K562 (cell line): Measurements from ENCODE around the gene KCTD6. TPM values are rescaled to one million over a fixed set of nuclear protein-coding genes. Genes with fewer than 3 reads are reported as not detected.

Experiments used
- ATAC-seq: fragments of 200-7000 bp; cut with Tn5 transposase; 3 replicates; pipeline ENCODE4 v1.9.1; 2020; ENCODE audit warnings: moderate library complexity
- BruUV-seq: library from RNA; stranded (reverse); fragments of 400-500 nt; replicated peaks from 2 replicates; lab custom pipeline; 2021; lab: Mats Ljungman, UMichigan
- CTCF ChIA-PET: fragments of 300-600 bp; formaldehyde crosslinking; extraction: SDS; loops from one replicate; lab custom pipeline; 2021; ENCODE audit warnings: low intra/inter-chr PET ratio; lab: Yijun Ruan, JAX
- POLR2A ChIA-PET: fragments of 300-600, 350-650 bp; sonication (Branson Sonifier 250); formaldehyde crosslinking; extraction: SDS; loops from one replicate; lab custom pipeline; 2021; ENCODE audit warnings: antibody characterized with exemption, inconsistent platforms; lab: Yijun Ruan, JAX
- DNase-seq, 4 experiments: peaks; one replicate each; pipeline versions ENCODE4 v3.0.0 to v3.0.0-alpha.2; 2011 to 2018; ENCODE audit warnings: low spot score in 3 of 4, mixed read lengths in 3 of 4; ENCODE audit errors: extremely low read depth in 1 of 4
- FAIRE-seq: peaks from 2 replicates; lab custom pipeline; 2011; peaks lifted over from hg19 to GRCh38; lab: Jason Lieb, UNC
- H2AFZ ChIP-seq: 2 replicates; pipeline ENCODE4 v1.6.0; 2011; ENCODE audit warnings: low read depth, low read length, control low read depth, inconsistent platforms
- H3K27ac ChIP-seq: fragments of 200-600 bp; 3 replicates; pipeline ENCODE4 v1.8.0; 2011; ENCODE audit warnings: low read depth, mild to moderate bottlenecking, control low read depth, inconsistent platforms, low read length, moderate library complexity, mixed read lengths; ENCODE audit errors: extremely low read depth
- H3K27me3 ChIP-seq, 2 experiments: fragments of 300-600 bp in 1 of 2; 2 replicates in 1 of 2; 3 replicates in 1 of 2; pipeline versions ENCODE4 v1.6.0 to v1.8.0; 2011; ENCODE audit warnings: inconsistent platforms in 2 of 2, low read length in 2 of 2, mild to moderate bottlenecking in 1 of 2, mixed read lengths in 1 of 2, moderate library complexity in 1 of 2; ENCODE audit not compliant: control insufficient read depth in 2 of 2, insufficient read depth in 2 of 2
- H3K36me3 ChIP-seq: fragments of 300-600 bp; 3 replicates; pipeline ENCODE4 v1.8.0; 2011; ENCODE audit warnings: mild to moderate bottlenecking, low read length, inconsistent platforms; ENCODE audit not compliant: control insufficient read depth, insufficient read depth
- H3K4me1 ChIP-seq, 2 experiments: fragments of 200-600 bp in 1 of 2; replicated peaks in 1 of 2; 2 replicates in 1 of 2; 3 replicates in 1 of 2; pipeline versions ENCODE4 v1.5.1 to v1.8.0; 2011; ENCODE audit warnings: inconsistent platforms in 2 of 2, low read length in 2 of 2, mild to moderate bottlenecking in 1 of 2, mixed read lengths in 1 of 2, moderate library complexity in 1 of 2; ENCODE audit not compliant: control insufficient read depth in 2 of 2, insufficient read depth in 2 of 2
- H3K4me2 ChIP-seq: 2 replicates; pipeline ENCODE4 v1.6.1; 2011; ENCODE audit warnings: low read length, control low read depth, inconsistent platforms, mixed read lengths; ENCODE audit not compliant: insufficient read depth
- H3K4me3 ChIP-seq: fragments of 200-600 bp; sonication (generic), shearing (Covaris generic); 2 replicates; pipeline ENCODE4 v1.5.1; 2016; ENCODE audit warnings: control low read depth, inconsistent platforms
- H3K79me2 ChIP-seq: fragments of 200-600 bp; 3 replicates; pipeline ENCODE4 v1.8.0; 2011; ENCODE audit warnings: low read length, inconsistent platforms; ENCODE audit not compliant: control insufficient read depth, insufficient read depth
- H3K9ac ChIP-seq, 2 experiments: 2 replicates each; pipeline versions ENCODE4 v1.6.0 to v1.6.1; 2011; ENCODE audit warnings: low read depth in 2 of 2, low read length in 2 of 2, control low read depth in 1 of 2, inconsistent platforms in 1 of 2, mild to moderate bottlenecking in 1 of 2, mixed read lengths in 1 of 2; ENCODE audit not compliant: insufficient read depth in 1 of 2
- H3K9me1 ChIP-seq: one replicate; pipeline ENCODE4 v1.6.0; 2011; ENCODE audit warnings: inconsistent platforms, mild to moderate bottlenecking, low read length, moderate library complexity; ENCODE audit not compliant: control insufficient read depth, insufficient read depth
- H3K9me3 ChIP-seq: replicated peaks from 2 replicates; pipeline ENCODE4 v1.5.1; 2011; ENCODE audit warnings: low read depth, low read length, inconsistent platforms; ENCODE audit not compliant: control insufficient read depth, insufficient read depth
- H4K20me1 ChIP-seq: replicated peaks from 2 replicates; pipeline ENCODE4 v1.6.1; 2011; ENCODE audit warnings: low read length, inconsistent platforms, mixed read lengths; ENCODE audit not compliant: control insufficient read depth, insufficient read depth
- ARID1B ChIP-seq: fragments of 450-650 bp; IDR thresholded peaks from 2 replicates; pipeline ENCODE4 v1.6.1; 2016; ENCODE audit warnings: antibody characterized with exemption, mild to moderate bottlenecking, inconsistent platforms
- DPF2 ChIP-seq: fragments of 450-650 bp; IDR thresholded peaks from 2 replicates; pipeline ENCODE4 v1.6.1; 2016
- HIVEP1 ChIP-seq: fragments of 250-450 bp; sonication (Bioruptor Pico); IDR thresholded peaks from 2 replicates; pipeline ENCODE4 v1.4.0; 2020; ENCODE audit warnings: mild to moderate bottlenecking
- JUND ChIP-seq, 2 experiments: IDR thresholded peaks; 2 replicates in 1 of 2; 3 replicates in 1 of 2; pipeline ENCODE4 v1.6.1; 2011; ENCODE audit warnings: borderline replicate concordance in 2 of 2, low read depth in 2 of 2, low read length in 2 of 2, improper control_type of control experiment in 1 of 2, missing biosample characterization in 1 of 2, missing genetic modification characterization in 1 of 2, missing genetic modification reagents in 1 of 2
- KDM2B ChIP-seq: fragments of 250-450 bp; sonication (Bioruptor Pico); IDR thresholded peaks from 2 replicates; pipeline ENCODE4 v1.8.0; 2021; ENCODE audit warnings: mild to moderate bottlenecking, moderate library complexity
- L3MBTL2 ChIP-seq: fragments of 450-650 bp; IDR thresholded peaks from 2 replicates; pipeline ENCODE4 v1.6.1; 2016; ENCODE audit warnings: mild to moderate bottlenecking, moderate library complexity
- NFE2 ChIP-seq: IDR thresholded peaks from 2 replicates; pipeline ENCODE4 v1.6.1; 2014; ENCODE audit warnings: antibody characterized with exemption, low read depth
- NFRKB ChIP-seq: fragments of 450-650 bp; IDR thresholded peaks from 2 replicates; pipeline ENCODE4 v1.6.1; 2016; ENCODE audit warnings: low read depth
- SAP30 ChIP-seq: fragments of 200-600 bp; sonication (generic); IDR thresholded peaks from 2 replicates; pipeline ENCODE4 v1.6.1; 2012; ENCODE audit warnings: borderline replicate concordance, low read depth, mild to moderate bottlenecking, moderate library complexity, low read length, control low read depth, inconsistent platforms; ENCODE audit not compliant: insufficient read depth, poor library complexity, severe bottlenecking
- TRIM24 ChIP-seq, 2 experiments: fragments of 450-650 bp; IDR thresholded peaks; 2 replicates each; pipeline ENCODE4 v1.6.1; 2016
- ZNF175 ChIP-seq: fragments of 200-800 bp; sonication (Bioruptor generic); IDR thresholded peaks from 2 replicates; pipeline ENCODE4 v1.6.1; 2016; ENCODE audit warnings: low read depth, mild to moderate bottlenecking, missing genetic modification characterization, missing compliant biosample characterization
- ZNF316 ChIP-seq: fragments of 450-650 bp; IDR thresholded peaks from 2 replicates; pipeline ENCODE4 v1.6.1; 2016
- ZNF717 ChIP-seq: fragments of 250-450 bp; sonication (Bioruptor Pico); IDR thresholded peaks from 2 replicates; pipeline ENCODE4 v1.5.0; 2021
- WGBS: fragments of 100-300 bp; shearing (Covaris generic); methylation state at CpG from one replicate; pipeline ENCODE4 v1.1.6; 2016; ENCODE audit warnings: low coverage, mixed read lengths; ENCODE audit not compliant: insufficient coverage; ENCODE audit errors: missing lambda C conversion rate; 5-methylcytosine and 5-hydroxymethylcytosine counted together
- in situ Hi-C: fragments of 300-500 bp; cut with MboI; formaldehyde crosslinking; loops from 4 replicates; pipeline ENCODE4 v1.15.0; 2018; ENCODE audit warnings: inconsistent platforms, mixed read lengths
- intact Hi-C: fragments of 100-400 bp; cut with micrococcal nuclease; formaldehyde crosslinking; loops from 2 replicates; pipeline ENCODE4 v1.14.2; 2022
- polyA plus RNA-seq, 8 experiments: library from polyadenylated mRNA; depleted of rRNA in 4 of 8; stranded (reverse) in 5 of 8; unstranded in 3 of 8; fragments of >200 nt; fragmentation: Nextera tagmentation in 2 of 8; fragmentation: Illumina TruSeq in 1 of 8; extraction: Ambion mirVana in 2 of 8; extraction: Trizol in 1 of 8; gene quantifications; 2 replicates each; pipeline versions ENCODE4 v1.2.1 to v1.2.3, GENCODE V29; 2011 to 2014; ENCODE audit warnings: inconsistent platforms in 1 of 8, missing spikeins in 1 of 8
- total RNA-seq, 7 experiments: library from RNA; depleted of rRNA in 6 of 7; stranded (reverse); fragments of >200 nt in 6 of 7; fragmentation: Illumina TruSeq in 2 of 7; extraction: Trizol in 2 of 7; gene quantifications; 2 replicates each; pipeline versions ENCODE4 v1.2.1 to v1.2.3, GENCODE V29; 2011 to 2021; ENCODE audit warnings: low replicate concordance in 1 of 7
- TF ChIP-seq, protein P1 (sequence below): sonication (generic); formaldehyde crosslinking; IDR thresholded peaks from 2 replicates; pipeline ENCODE4 v1.9.0; 2022; ENCODE audit warnings: mild to moderate bottlenecking, missing genetic modification reagents
- TF ChIP-seq, protein P2 (sequence below): fragments of 450-650 bp; IDR thresholded peaks from 2 replicates; pipeline ENCODE4 v1.6.1; 2017; ENCODE audit warnings: antibody characterized with exemption, mild to moderate bottlenecking
- TF ChIP-seq, protein P3 (sequence below), 2 experiments: fragments of 450-650 bp in 1 of 2; sonication (generic) in 1 of 2; formaldehyde crosslinking in 1 of 2; IDR thresholded peaks in 1 of 2; conservative IDR thresholded peaks in 1 of 2; 2 replicates each; pipeline versions ENCODE4 v1.6.1 to v1.8.1; 2016 to 2023; ENCODE audit warnings: mild to moderate bottlenecking in 2 of 2, moderate library complexity in 2 of 2, inconsistent platforms in 1 of 2, missing genetic modification reagents in 1 of 2

KCTD6 gene
- total and polyA plus RNA-seq, 9 of the 15 experiments (the other 6 are each of a cell fraction or from before 2014, with no cell fraction given): 2.1 to 5.9 (median 4.5) TPM

DNA sequence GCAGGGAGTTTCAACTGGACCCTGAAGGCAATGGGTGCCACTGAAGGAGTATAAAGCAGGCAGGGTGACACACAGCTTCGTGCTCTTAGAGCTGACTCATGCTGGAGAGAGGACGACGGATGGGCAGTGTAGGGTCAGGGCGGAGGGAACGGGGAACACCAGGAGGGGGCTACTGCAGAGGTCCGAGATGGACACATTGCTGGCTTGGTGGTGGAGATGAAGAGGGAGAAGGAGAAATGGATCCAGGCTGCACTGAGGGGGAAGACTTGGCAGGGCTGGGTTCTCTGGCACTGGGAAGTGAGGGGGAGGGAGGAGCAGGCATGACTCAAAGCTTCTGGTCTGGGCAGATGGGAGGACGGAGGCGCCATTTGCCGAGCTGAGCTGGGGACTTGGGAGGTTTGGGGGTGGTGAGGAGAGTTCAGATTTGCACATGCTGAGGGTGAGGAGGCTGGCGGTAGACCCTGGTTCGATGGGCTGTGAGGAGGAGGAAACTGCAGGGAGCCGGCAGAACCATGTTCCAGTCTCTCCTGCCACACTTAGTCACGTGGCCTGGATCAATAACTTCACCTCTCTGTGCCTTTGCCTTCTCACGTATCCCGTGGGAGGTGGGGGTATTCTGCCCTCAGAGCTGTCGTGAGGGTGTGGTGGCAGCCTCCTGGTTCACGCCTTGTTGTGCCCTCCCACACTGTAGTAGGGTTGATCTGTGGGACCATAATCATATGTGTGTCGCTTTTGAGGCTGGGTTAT is 4.6 kb upstream of the KCTD6 start:
- peak overlapping the region; percentile 56 for H3K4me2 ChIP-seq
- H4K20me1 ChIP-seq: no peaks in the 10 kb centered on the region
- intact Hi-C loops: no loop called here
- no peaks in the 10 kb centered on the region for H3K9me3 ChIP-seq
- H2AFZ ChIP-seq: peak overlapping the region; percentile 84
- no peak overlapping the region for H3K4me3 ChIP-seq
- peak; percentile 29; the same call in 1 of the 3 replicates for ATAC-seq
- no peaks in the 10 kb centered on the region for H3K27me3 ChIP-seq
- FAIRE-seq: peak; percentile 26
- no peaks in the 10 kb centered on the region for H3K9me1 ChIP-seq
- CTCF ChIA-PET: no interaction called here
- peak; percentile 35 to 51 (median 46) for DNase-seq
- WGBS: 42% methylated on average over 7 of the region's 18 CpGs
- POLR2A ChIA-PET: interaction anchor here (0.7 to 1.0 kb wide), 3 partner anchors 13 to 181 kb away, joined by 3 read pairs; partner anchors contain the start of genes HTD2, PDHB and RPP14
- peaks cover 18 to 22% of the 10 kb centered on the region in 2 experiments; a peak in 4 of 5 replicates for H3K4me1 ChIP-seq
- in situ Hi-C loops: no loop called here
- no TSS peak for BruUV-seq
- H3K27ac ChIP-seq: no peak overlapping the region; the same call in 2 of the 3 replicates
- peaks cover 2% of the 10 kb centered on the region; the same call in 1 of the 3 replicates for H3K79me2 ChIP-seq
- peak overlapping the region in 1 of 2 experiments; percentile 62; a peak in 1 of 4 replicates for H3K9ac ChIP-seq
- no peaks in the 10 kb centered on the region for H3K36me3 ChIP-seq
- TF ChIP-seq JUND (IDR thresholded peaks at IDR 0.05; ENCODE audit: borderline replicate concordance, low read depth, low read length) (0 out of 2 replicates have a peak, but pooled peaks have one; percentile 30), JUND (tag; IDR thresholded peaks at IDR 0.05; ENCODE audit: borderline replicate concordance, low read depth, low read length) (peak; percentile 40; the same call in 1 of the 3 replicates), KDM2B (CRISPR knock-in tag) (no peak), NFRKB (peak; percentile 78), TRIM24 (IDR thresholded peaks at IDR 0.05) (peak in 1 of 2 experiments; percentile 47; a peak in 1 of 4 replicates), ZNF175 (CRISPR knock-in tag) (peak; percentile 45; the same call in 1 of the 2 replicates), L3MBTL2 (peak; percentile 89), DPF2 (peak; percentile 84), SAP30 (no peak), ZNF316 (peak; percentile 82), ARID1B (peak; percentile 76), NFE2 (peak; percentile 74), ZNF717 (CRISPR knock-in tag) (no peak), HIVEP1 (CRISPR knock-in tag) (no peak)
- TF ChIP-seq, protein P1, sequence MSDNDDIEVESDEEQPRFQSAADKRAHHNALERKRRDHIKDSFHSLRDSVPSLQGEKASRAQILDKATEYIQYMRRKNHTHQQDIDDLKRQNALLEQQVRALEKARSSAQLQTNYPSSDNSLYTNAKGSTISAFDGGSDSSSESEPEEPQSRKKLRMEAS: peak; percentile 47; the same call in 1 of the 2 replicates
- TF ChIP-seq, protein P2, sequence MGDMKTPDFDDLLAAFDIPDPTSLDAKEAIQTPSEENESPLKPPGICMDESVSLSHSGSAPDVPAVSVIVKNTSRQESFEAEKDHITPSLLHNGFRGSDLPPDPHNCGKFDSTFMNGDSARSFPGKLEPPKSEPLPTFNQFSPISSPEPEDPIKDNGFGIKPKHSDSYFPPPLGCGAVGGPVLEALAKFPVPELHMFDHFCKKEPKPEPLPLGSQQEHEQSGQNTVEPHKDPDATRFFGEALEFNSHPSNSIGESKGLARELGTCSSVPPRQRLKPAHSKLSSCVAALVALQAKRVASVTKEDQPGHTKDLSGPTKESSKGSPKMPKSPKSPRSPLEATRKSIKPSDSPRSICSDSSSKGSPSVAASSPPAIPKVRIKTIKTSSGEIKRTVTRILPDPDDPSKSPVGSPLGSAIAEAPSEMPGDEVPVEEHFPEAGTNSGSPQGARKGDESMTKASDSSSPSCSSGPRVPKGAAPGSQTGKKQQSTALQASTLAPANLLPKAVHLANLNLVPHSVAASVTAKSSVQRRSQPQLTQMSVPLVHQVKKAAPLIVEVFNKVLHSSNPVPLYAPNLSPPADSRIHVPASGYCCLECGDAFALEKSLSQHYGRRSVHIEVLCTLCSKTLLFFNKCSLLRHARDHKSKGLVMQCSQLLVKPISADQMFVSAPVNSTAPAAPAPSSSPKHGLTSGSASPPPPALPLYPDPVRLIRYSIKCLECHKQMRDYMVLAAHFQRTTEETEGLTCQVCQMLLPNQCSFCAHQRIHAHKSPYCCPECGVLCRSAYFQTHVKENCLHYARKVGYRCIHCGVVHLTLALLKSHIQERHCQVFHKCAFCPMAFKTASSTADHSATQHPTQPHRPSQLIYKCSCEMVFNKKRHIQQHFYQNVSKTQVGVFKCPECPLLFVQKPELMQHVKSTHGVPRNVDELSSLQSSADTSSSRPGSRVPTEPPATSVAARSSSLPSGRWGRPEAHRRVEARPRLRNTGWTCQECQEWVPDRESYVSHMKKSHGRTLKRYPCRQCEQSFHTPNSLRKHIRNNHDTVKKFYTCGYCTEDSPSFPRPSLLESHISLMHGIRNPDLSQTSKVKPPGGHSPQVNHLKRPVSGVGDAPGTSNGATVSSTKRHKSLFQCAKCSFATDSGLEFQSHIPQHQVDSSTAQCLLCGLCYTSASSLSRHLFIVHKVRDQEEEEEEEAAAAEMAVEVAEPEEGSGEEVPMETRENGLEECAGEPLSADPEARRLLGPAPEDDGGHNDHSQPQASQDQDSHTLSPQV: peak; percentile 89
- TF ChIP-seq, protein P3, sequence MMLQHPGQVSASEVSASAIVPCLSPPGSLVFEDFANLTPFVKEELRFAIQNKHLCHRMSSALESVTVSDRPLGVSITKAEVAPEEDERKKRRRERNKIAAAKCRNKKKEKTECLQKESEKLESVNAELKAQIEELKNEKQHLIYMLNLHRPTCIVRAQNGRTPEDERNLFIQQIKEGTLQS (IDR thresholded peaks at IDR 0.05): peak; percentile 70
- TF ChIP-seq, protein P3 (CRISPR knock-in tag; conservative IDR thresholded peaks at IDR 0.05): no peak
